Inflammatory macrophage treated with lipopolysaccharide for 1 hour (primary cell): ENCODE data around the gene CADM1.
"Not testable (repeated sequence)": the region's sequence is repeated elsewhere in the genome, so short reads cannot be mapped to it uniquely, and the experiment has no call there.

Experiments used
- DNase-seq, 2 donors: peaks; one replicate each; pipeline ENCODE4 v3.0.0-alpha.2; 2020 to 2022

The CADM1 gene

DNA sequence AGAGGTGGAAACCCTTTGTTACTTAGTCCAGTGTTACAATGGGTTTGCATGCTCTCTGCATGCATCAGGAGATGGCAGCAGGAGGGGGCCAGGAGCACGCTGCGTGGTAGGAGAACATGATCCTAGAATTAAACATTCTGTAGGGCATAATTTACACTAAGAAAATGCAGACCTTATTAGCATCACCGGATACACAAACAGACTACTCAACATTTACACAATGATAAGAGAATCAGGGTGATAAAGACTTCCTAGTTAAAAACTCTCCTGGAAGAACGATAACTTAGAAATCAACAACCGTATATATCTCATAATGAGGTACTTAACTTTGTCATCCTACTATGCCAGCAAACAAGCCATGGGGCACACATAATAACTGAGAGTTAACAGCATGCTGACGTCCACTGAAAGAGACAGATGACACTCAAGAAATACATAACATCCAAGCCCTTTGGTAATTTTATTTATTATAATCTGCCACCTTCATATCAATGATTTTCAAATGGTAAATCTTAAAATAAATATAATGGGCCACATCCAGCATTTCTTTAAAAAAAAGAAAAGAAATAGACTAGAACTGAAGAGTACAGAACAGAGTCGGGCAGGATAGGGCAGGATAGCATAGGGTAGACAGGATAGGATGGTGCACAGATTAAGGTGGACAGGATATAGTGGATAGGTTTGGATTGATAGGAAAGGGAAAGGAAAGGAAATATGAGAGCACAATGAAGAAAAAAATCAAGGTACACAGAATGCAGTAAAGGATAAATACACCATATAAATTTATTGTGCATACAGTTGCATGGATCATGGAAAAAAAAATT lies 27.5 kb downstream of the CADM1 start:
- DNase-seq, result no peak

DNA sequence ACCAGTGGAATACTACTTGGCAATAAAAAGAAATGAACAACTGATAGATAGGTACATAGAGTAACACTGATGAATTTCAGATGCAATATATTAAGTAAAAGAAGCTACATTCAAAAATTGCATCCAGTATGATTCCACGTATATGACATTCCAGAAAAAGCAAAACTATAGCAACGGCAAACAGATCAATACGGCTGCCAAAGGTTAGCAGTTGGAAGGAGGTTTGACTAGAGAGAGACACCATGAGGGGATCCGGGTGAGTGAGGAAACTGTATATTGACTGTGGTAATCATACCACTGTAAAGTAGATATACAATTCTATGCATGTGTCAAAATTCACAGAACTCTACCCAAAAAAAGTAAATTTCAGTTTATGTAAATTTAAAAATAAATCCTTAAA lies 28.7 kb downstream of the CADM1 start:
- DNase-seq, result no peak

DNA sequence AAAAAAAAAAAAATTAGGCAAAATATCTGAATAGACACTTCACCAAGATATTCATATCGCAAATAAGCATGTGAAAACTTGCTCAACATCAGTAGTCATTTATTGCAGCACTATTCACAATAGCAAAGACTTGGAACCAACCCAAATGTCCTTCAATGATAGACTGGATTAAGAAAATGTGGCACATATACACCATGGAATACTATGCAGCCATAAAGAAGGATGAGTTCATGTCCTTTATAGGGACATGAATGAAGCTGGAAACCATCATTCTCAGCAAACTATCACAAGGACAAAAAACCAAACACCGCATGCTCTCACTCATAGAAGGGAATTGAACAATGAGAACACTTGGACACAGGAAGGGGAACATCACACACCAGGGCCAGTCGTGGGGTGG lies 29.9 kb downstream of the CADM1 start:
- DNase-seq, result not testable (repeated sequence)

DNA sequence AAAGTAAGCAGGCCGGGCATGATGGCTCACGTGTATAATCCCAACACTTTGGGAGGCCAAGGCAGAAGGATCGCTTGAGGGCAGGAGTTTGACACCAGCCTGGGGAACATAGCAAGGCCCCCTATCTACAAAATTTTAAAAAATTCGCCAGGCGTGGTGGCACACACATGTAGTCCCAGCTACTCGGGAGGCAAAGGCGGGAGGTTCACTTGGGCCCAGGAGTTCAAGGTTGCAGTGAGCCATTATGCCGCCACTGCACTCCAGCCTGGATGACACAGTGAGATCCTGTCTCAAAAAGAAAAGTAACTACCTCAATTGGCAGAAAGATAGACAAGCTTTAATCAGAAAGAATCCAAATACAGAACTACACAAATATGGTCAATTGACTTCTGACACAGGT lies 31.0 kb downstream of the CADM1 start:
- DNase-seq, result no peak

DNA sequence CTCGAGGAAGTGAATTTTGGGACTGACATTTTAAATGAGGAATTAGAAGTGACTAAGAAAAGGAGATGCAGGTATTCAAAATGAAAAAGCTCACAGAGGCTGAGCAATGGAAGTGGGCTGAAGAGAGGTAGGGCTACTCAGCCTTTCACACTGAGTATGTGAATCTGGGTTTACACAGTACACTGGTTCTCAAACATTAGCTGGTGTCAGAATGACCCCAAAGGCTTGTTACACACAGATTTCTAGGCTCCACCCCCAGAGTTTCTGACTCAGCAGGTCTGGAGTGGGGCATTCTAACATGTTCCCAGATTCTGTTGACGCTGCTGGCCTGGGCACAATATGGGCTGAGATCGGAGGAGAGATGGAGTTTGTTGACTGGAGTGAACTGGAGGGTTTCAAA lies 32.8 kb downstream of the CADM1 start:
- DNase-seq, result no peak

DNA sequence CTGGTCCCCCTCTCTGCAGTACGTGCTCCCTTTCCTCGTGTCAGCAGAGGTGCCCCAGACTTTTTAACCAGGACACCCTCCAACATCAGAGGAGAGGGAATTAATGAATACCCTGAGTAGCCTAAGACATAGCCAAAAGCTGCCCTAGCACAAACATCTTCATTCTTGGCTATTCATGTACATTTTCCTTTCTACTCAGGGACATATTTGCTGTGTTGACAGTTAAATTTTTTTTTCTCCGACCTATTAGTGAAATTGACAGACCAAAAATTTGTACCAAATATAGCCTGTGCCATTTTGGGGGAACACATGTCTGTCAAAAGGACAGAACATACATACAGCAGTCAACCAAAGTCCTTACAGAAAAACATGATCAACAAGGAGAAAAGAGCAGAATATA lies 33.3 kb downstream of the CADM1 start:
- no peak for DNase-seq

DNA sequence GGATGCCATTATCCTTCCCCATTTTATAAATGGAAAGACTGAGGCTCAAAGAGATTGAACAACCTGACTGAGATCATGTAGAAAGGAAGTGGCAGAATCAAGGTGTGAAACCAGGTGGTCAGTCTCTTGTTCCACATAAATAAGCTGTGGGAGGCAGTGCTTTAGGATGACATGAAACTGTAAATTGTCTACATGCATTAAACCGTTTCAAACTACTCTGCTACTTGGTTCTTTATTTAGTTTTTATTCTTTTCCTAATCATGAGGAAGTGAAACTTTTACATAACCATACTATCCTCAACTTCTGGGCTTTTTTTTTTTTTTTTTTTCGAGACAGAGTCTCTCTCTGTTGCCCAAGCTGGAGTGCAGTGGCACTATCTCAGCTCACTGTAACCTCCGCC lies 34.9 kb downstream of the CADM1 start:
- peak; percentile 3 to 20 for DNase-seq

DNA sequence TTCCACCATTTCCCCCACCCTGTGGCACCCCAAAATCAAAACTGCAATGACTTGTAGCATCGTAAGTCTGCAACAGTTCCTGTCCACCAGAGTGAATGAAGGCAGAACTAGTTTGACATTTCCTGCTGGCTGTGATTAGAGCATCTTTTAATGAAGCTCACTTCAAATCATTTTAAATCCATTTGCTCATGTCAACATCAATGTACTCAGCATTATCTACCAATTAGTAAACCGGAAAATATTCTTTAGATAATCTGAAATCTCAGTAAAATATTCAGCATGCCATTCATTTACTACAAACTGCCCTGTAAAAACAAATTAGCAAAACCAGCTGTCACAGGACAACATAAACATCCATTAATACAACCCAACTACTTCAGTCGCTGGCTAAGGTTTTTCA lies 38.1 kb downstream of the CADM1 start:
- DNase-seq, result no peak

DNA sequence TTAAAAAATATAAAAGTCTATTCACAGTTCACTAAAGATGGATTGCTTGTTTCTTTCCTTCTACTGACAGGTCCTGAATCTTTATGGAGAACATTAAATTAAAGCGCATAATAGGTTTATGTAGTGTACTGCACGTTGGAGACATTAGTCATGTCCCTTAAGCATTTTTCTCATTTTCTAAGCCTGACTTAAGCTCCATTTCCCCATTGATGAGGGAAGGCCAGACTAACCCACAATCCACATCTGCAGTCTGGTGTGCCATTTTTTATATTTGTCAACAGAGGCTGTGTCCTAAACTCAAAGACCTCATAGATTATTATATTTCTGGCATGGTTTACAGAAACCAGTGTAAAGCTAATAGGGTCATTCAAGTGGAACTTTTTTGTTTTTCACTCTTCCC lies 39.9 kb downstream of the CADM1 start:
- no peak for DNase-seq

DNA sequence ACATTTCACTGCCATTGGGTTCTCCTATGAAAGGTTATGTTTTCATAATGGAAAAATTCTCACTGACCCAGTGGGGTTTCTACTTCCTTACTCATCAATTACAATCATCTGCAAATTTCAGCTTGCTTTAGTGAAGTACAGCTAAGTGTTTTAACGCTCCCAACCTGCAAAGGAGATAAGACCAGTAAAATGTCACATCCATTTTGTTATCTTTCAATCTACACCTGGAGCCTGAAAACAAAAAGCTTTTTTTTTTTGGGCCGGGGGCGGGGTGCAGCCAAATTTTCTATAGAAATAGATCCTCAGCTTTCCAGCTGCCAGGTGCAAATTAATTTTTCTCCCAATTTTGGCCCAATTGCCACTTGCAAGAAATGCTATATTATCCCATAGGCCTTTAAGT lies 40.6 kb downstream of the CADM1 start:
- no peak for DNase-seq

DNA sequence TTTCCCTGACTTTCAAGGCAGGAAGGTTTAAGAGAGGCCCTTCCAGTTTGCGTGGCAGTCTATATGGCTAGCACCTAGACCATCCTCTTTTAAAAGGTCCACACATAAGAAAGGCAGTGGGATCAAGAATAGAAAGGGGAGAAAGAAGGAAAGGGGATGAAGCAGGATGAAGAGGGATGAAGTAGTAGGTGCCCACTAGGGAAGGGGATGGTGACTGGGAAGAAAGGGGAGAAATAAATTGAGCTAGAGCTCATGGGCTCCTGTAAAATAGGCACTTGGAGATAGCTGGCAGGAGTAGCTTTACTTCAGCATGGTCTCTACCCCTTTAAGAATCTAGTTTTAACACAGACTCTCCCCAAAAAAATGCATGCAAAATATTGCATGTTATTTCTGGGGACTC lies 41.5 kb downstream of the CADM1 start:
- DNase-seq, result no peak

DNA sequence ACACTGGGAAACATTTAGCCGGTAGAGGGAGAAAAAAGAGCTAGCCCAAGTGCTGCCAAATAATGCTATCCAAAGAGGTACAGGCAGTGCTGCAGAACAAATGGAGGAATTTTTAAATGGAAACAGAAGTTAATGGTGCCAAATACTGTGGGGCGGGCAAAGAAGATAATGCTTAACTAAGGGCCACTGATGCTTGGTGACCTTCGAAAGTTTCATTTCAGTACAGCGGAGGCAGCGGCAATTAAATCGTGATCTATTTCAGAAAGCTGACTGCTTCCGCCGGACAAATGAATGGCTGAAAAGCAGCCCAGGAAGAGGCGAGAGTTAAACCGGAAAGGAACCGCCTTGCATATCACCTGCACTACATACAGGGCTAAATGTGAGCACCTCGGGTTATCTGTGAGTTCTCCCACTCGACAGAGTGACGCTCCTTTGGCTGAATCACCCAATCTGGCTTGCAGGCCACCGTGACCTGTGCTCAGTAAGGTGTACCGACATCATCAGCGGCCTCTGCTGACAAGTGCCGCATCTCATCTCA lies 42.1 kb downstream of the CADM1 start:
- no peak for DNase-seq

DNA sequence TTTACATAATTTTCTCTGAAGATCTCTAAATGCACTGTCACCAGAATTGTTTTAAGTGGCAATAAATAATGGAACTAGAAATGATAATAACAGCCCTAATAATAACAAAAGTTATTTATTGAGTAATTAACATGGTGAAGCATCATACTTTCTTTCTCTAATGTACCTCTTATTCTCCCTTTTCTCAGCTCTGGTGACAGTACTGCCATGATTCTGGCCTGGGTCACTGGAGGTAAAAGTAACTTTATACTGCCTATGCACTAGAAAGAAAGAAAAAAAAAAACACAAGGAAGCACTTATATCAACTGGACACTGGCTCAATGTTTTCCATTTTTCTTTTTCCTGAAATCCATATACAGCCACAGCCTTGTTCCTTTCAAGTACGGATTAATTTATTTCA lies 43.7 kb downstream of the CADM1 start:
- DNase-seq, result no peak

DNA sequence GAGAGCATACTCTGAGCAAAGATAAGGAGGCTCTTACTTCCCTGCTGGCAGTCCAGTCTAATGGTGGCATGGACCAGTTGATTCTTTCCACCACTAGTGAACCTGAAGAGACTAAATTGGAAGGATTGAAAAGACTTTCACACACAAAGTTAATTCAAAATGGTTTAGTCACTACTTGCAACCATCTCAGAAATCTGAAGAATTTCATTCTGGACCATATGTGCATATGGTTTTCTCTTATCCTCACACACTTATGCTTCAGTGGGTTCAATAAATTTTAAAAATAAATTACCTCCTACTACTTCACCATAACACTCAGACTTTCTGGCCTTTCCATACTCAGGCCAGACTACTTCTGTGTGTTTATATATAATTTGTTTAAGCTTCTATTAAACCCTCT lies 44.7 kb downstream of the CADM1 start:
- DNase-seq, result no peak

DNA sequence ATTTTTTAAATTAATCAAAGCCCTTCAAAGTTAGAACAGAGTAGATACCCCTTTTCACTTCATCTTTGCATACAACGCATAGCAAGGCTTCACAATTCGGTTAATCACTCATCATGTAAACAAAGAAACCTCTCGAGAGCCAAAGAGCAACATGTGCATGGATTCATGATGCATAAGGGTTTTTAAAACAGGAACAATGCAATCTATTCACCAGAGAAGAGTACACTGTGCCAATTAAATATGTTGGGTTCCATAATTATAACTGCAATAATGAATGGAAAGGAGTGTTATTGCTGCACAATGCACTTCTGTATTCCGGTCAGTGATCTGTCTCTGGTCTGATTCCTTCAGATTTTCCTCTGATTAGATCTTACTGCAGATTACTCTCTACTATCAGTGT lies 45.3 kb downstream of the CADM1 start:
- DNase-seq, result no peak

DNA sequence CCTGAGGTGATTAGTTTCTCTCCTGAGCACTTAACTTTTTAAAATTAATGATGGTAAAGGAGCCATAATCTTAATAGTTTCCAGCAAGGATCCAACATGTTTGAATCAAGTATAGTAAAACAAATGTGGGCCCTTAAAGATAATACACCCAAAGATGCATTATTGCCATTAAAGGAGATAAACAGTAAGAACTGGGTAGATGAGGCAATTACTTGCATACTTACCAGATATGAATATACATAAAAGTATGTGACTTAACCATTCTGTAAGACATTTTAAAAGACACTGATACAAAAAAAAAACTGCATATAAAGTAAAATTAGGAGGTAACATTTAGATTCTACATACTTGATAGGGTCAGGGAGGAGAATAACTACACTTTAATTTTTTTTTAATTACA lies 48.2 kb downstream of the CADM1 start:
- DNase-seq, result no peak

DNA sequence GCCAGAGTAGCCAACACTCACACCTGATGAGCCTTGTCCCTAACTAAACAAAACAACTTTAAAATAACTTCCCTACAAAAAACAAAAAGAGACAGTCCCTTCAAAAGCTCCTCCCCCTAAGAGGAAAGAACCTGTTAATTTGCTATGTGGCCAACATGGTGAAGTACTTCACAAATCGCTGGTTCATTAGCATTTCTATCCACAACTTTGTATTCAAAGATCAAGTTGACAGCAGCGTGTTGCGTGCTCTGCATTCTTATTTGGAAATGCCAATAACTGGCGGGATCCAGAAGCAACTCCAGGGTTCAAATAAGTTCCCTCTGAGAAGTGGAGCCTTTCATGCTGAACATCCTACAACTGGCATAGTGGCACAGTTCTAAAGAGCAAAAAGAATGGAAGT lies 48.6 kb downstream of the CADM1 start:
- no peak for DNase-seq

DNA sequence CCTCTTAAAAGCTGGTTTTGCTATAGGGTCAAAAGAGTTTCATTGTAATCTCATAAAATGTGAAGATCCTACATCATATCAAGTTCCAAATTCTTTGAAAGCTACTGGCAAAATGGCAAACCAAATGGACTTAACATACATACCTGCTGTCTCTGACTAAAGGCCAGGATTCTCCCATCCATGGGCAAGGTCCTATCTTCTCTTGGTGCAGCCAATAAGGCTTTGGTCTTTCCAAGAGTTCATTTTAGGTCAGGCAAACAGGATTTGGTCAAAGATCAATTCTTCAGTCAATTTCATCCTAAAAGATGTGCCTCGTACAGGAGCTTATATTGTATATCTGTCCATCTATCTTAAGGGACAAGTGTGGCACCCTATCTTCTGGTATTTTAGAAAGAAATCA lies 49.7 kb downstream of the CADM1 start:
- DNase-seq, result no peak

DNA sequence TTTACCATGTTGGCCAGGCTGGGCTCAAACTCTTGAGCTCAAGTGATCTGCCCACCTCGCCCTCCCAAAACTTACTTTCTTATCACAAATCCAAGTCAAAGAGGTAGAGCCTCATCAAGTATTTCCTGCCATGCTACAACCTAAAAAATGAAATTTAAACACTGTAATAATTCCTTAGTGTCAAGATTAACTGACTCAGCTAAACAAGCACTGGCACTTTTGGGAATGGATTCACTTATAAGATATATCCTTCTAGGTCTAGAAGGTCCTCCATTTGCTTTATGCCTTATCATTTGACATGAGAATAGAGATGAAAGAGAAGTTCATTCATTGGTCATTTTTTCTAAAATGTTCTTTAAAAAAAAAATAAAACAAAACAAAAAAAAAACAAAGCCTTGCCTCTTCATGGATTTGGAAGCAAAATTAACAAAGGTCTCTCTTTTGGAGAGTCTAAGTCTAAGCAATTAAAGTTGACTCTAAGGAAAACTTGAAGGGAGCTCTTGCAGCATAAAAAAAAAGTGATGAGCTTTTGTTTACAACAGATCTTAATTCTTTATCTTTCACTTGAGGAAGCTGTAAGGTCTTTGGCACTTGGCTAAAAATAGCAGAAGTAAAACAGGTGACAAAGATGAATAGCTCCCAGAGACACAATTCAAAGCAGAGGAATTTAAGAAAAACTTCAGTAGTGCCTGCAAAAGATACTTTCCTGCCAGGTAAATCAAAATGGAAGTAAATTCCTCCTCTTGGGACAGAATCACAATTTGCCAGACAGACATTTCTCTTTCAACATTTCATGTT lies 50.3 kb downstream of the CADM1 start:
- no peak for DNase-seq

DNA sequence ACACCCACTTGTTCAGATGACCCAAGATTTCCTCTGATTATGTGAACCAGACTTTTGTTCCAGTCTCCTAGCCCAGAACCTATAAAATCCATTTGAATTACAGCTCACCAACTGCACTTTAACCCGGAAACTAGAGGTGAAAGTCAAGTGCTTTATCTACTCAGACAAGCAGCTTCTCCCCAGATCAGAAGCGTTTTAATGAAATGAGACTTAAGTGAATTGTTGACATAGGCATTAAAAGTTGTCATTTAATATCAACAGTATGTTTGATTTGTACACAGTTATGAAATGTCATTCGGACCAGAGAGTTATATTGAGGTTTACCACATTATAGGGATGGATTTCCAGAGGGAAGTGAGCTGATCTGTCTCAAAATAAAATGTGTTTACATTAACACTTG lies 52.0 kb downstream of the CADM1 start:
- DNase-seq, result no peak

DNA sequence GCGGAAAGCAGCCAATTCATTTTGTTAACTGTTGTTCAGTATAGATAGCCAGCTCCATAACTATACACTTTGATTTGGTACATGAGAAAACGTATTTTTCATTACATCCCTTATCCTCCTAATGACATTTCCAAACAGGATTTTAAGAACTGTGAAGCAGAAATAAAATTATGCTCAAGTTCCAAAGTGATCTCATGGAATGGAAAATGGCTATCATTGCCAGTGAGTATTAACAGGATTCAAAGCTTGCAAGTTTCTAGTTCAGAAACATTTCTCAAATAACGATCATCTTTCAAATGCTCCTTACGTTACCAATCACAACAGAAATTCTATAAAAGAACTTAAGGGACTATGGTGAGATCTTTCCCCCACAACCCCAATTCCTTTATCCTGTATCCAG lies 53.7 kb downstream of the CADM1 start:
- no peak for DNase-seq

DNA sequence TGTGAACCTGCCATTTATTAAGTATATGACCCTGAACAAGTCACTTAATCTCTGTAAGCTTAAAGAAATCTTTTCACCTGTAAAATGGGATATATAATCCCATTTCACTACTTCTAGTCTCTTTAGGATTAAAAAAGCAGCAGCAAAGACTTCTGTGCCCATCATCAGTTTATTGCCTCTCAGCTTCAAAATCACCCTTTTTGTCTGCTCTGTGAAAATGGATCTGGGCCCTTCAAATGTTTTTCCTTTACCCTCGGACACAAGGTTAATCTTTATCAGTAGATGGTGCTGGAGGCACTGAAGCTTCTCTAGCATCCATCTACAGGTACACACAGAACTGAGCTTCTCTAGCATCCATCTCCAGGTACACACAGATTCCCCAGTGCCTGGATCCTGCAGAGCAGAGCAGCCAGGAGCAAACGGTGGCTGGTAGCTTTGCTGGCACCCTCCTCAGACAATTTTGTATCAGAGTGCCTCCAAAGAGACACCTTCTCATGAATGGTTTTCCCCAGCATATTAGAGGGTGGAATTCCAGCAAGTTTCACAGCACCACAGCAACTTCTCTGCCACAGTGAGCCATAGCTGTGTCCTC lies 56.8 kb downstream of the CADM1 start:
- DNase-seq, result no peak

DNA sequence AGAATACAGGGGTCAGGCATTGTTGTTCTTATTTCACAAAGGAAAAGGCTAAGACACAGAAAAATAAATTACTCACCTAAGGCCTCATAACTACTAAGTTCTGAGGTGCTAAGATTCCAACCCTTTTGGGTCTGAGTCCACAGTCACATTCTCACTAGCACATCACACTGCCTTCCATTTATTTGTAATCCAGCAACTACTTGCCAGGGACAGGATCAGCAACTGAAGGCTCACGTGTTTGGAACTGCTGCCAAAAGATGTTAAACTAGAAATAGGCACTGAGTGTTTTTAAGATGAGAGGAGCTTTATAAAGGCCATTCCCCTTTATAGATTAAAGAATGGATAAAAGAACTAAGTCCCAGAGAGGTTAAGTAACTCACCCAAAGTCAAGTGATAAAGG lies 58.0 kb downstream of the CADM1 start:
- no peak for DNase-seq

DNA sequence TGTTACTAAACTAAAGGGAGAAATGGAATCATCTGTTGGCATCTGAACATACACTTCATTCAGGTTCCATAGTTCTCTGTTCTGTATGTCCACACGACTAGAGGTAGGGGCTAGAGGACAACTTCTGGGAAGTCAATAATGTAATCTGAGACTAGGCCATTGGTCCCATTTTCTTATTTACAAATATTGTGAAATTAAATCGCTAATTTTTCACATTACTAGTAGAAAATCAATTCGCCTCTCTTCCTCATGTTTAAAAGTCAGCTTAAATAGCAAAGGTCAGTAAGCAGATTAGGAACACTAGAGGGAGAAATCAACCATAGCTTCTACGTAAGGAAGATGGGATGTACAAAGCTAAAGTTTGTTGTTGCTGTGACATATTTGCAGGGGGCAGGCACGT lies 59.7 kb downstream of the CADM1 start:
- no peak for DNase-seq
